HG03025 (cell line): ENCODE measurements around the gene IFI35.

Experiments used
- ATAC-seq: cut with Tn5 transposase; IDR thresholded peaks from one replicate; pipeline ENCODE4 v1.9.1; 2021; ENCODE audit warnings: mild to moderate bottlenecking, moderate library complexity; ENCODE audit not compliant: unreplicated experiment, low FRiP score

The IFI35 gene

GRCh38 chr17:43020789-43021740 is 14.5 kb downstream of the IFI35 start:
- no peak for ATAC-seq

- no peak for ATAC-seq
Observed at GRCh38 chr17:43021741-43022512, 15.3 kb downstream of the IFI35 start, which contains the start of gene VAT1. Gene VAT1, minus strand, starts transcription at chr17:43022385. Its CDS starts 63 bp downstream, at chr17:43022322.

- ATAC-seq = no peak
Observed at GRCh38 chr17:43024407-43025289, 18.1 kb downstream of the IFI35 start, which contains the start of gene RND2. Gene RND2, plus strand, starts transcription at chr17:43025231. Its CDS starts 117 bp downstream, at chr17:43025348.

- no peak for ATAC-seq
Observed at GRCh38 chr17:43025290-43025657, 18.7 kb downstream of the IFI35 start.

- ATAC-seq = no peak
Observed at GRCh38 chr17:43025766-43026537, 19.4 kb downstream of the IFI35 start.

GRCh38 chr17:43026595-43026994 is 20.0 kb downstream of the IFI35 start:
- ATAC-seq = no peak

GRCh38 chr17:43027091-43028032 is 20.8 kb downstream of the IFI35 start:
- no peak for ATAC-seq

- no peak for ATAC-seq
Observed at GRCh38 chr17:43028221-43028861, 21.8 kb downstream of the IFI35 start.

- ATAC-seq = no peak
Observed at GRCh38 chr17:43030137-43030767, 23.7 kb downstream of the IFI35 start.

- no peak for ATAC-seq
Observed at GRCh38 chr17:43031666-43032065, 25.1 kb downstream of the IFI35 start.

GRCh38 chr17:43033948-43034881 is 27.6 kb downstream of the IFI35 start:
- no peak for ATAC-seq

- ATAC-seq = no peak
Observed at GRCh38 chr17:43034894-43035293, 28.3 kb downstream of the IFI35 start.

GRCh38 chr17:43039646-43040045 is 33.1 kb downstream of the IFI35 start:
- no peak for ATAC-seq

- ATAC-seq = no peak
Observed at GRCh38 chr17:43040655-43041054, 34.1 kb downstream of the IFI35 start.

GRCh38 chr17:43042025-43042628 is 35.5 kb downstream of the IFI35 start:
- ATAC-seq = no peak

GRCh38 chr17:43043307-43043706 is 36.7 kb downstream of the IFI35 start:
- no peak for ATAC-seq
